Measurements from ENCODE around the gene PACRG.

The PACRG gene

GRCh38 chr6:163324326-163324687 is 596.5 kb downstream of the PACRG start:
- Histone ChIP-seq H4K12ac (ENCODE audit: low read depth, low read length) (no peak overlapping the region), H3K18ac (ENCODE audit: low read length) (no peak overlapping the region)
- no CpG with 5 or more reads among the region's 4 CpGs for WGBS (ENCODE audit: extremely low coverage, insufficient coverage, insufficient read length)

GRCh38 chr6:163324688-163325389 is 597.1 kb downstream of the PACRG start:
- no CpG with 5 or more reads among the region's 10 CpGs for WGBS (ENCODE audit: extremely low coverage, insufficient coverage, insufficient read length)
- H3K9ac ChIP-seq (ENCODE audit: low read length) = no peak overlapping the region
- no peaks in the 10 kb centered on the region for H3K79me2 ChIP-seq (ENCODE audit: control insufficient read depth, insufficient read depth, low read length, poor library complexity)
- H4K8ac ChIP-seq (ENCODE audit: low read depth, low read length) = no peak overlapping the region
- H2BK120ac ChIP-seq (ENCODE audit: insufficient read depth, low read length, poor library complexity) = no peak overlapping the region
- peaks cover 3% of the 10 kb centered on the region for H3K9me3 ChIP-seq (ENCODE audit: insufficient read depth, low read depth, low read length)
- no peak overlapping the region for H3K18ac ChIP-seq (ENCODE audit: low read length)
- H3K27me3 ChIP-seq (ENCODE audit: insufficient read depth, low read length) = no peaks in the 10 kb centered on the region
- H2AFZ ChIP-seq (ENCODE audit: insufficient read depth, low read length, poor library complexity) = no peak overlapping the region
- H3K4me3 ChIP-seq (ENCODE audit: low read depth, low read length) = no peak overlapping the region
- H3K23ac ChIP-seq (ENCODE audit: low read length) = no peak overlapping the region
- H4K91ac ChIP-seq (ENCODE audit: low read depth, low read length) = no peak overlapping the region
- no peaks in the 10 kb centered on the region for H3K4me1 ChIP-seq (ENCODE audit: control insufficient read depth in 1 of 2, insufficient read depth in 2 of 2, low read length in 2 of 2)
- H3K27ac ChIP-seq (ENCODE audit: low read depth, low read length) = no peak overlapping the region
- H2BK5ac ChIP-seq (ENCODE audit: low read depth, low read length, poor library complexity) = no peak overlapping the region
- no peaks in the 10 kb centered on the region for H3K79me1 ChIP-seq (ENCODE audit: low read length)
- H3K36me3 ChIP-seq (ENCODE audit: control insufficient read depth in 1 of 2, insufficient read depth in 2 of 2, low read length in 2 of 2) = no peaks in the 10 kb centered on the region
- H3K4me2 ChIP-seq (ENCODE audit: low read length) = no peak overlapping the region
- H2AK5ac ChIP-seq (ENCODE audit: low read length) = no peak overlapping the region
- DNase-seq = no peak
- H3K14ac ChIP-seq (ENCODE audit: low read length) = no peak overlapping the region
- no peak overlapping the region for H2BK12ac ChIP-seq (ENCODE audit: low read length)
- no peak overlapping the region for H4K12ac ChIP-seq (ENCODE audit: low read depth, low read length)
- no peak overlapping the region for H3K4ac ChIP-seq (ENCODE audit: low read depth, low read length)

More at GRCh38 chr6:163324326-163324687, 596.5 kb downstream of the PACRG start:
- Histone ChIP-seq H3K36me3 (ENCODE audit: control insufficient read depth in 1 of 2, insufficient read depth in 2 of 2, low read length in 2 of 2) (no peaks in the 10 kb centered on the region), H3K4me3 (ENCODE audit: low read depth, low read length) (no peak overlapping the region), H2AK5ac (ENCODE audit: low read length) (no peak overlapping the region), H3K4me2 (ENCODE audit: low read length) (no peak overlapping the region), H3K14ac (ENCODE audit: low read length) (no peak overlapping the region), H4K8ac (ENCODE audit: low read depth, low read length) (no peak overlapping the region), H4K91ac (ENCODE audit: low read depth, low read length) (no peak overlapping the region), H3K79me2 (ENCODE audit: control insufficient read depth, insufficient read depth, low read length, poor library complexity) (no peaks in the 10 kb centered on the region), H3K9ac (ENCODE audit: low read length) (no peak overlapping the region), H3K4me1 (ENCODE audit: control insufficient read depth in 1 of 2, insufficient read depth in 2 of 2, low read length in 2 of 2) (no peaks in the 10 kb centered on the region), H2BK120ac (ENCODE audit: insufficient read depth, low read length, poor library complexity) (no peak overlapping the region), H3K9me3 (ENCODE audit: insufficient read depth, low read depth, low read length) (peaks cover 3% of the 10 kb centered on the region), H2AFZ (ENCODE audit: insufficient read depth, low read length, poor library complexity) (no peak overlapping the region), H3K79me1 (ENCODE audit: low read length) (no peaks in the 10 kb centered on the region), H3K27ac (ENCODE audit: low read depth, low read length) (no peak overlapping the region), H2BK12ac (ENCODE audit: low read length) (no peak overlapping the region), H3K4ac (ENCODE audit: low read depth, low read length) (no peak overlapping the region), H3K27me3 (ENCODE audit: insufficient read depth, low read length) (no peaks in the 10 kb centered on the region), H2BK5ac (ENCODE audit: low read depth, low read length, poor library complexity) (no peak overlapping the region), H3K23ac (ENCODE audit: low read length) (no peak overlapping the region)
- DNase-seq = peak; percentile 55 to 85

- Histone ChIP-seq H3K27me3 (ENCODE audit: insufficient read depth, low read length) (no peaks in the 10 kb centered on the region), H3K4me1 (ENCODE audit: control insufficient read depth in 1 of 2, insufficient read depth in 2 of 2, low read length in 2 of 2) (no peaks in the 10 kb centered on the region), H2BK12ac (ENCODE audit: low read length) (no peak overlapping the region), H3K36me3 (ENCODE audit: control insufficient read depth in 1 of 2, insufficient read depth in 2 of 2, low read length in 2 of 2) (no peaks in the 10 kb centered on the region), H3K27ac (ENCODE audit: low read depth, low read length) (no peak overlapping the region), H4K8ac (ENCODE audit: low read depth, low read length) (no peak overlapping the region), H3K9ac (ENCODE audit: low read length) (no peak overlapping the region), H2BK5ac (ENCODE audit: low read depth, low read length, poor library complexity) (no peak overlapping the region), H3K23ac (ENCODE audit: low read length) (no peak overlapping the region), H2AK5ac (ENCODE audit: low read length) (no peak overlapping the region), H2AFZ (ENCODE audit: insufficient read depth, low read length, poor library complexity) (no peak overlapping the region), H2BK120ac (ENCODE audit: insufficient read depth, low read length, poor library complexity) (no peak overlapping the region), H3K9me3 (ENCODE audit: insufficient read depth, low read depth, low read length) (peaks cover 3% of the 10 kb centered on the region), H4K12ac (ENCODE audit: low read depth, low read length) (no peak overlapping the region), H3K79me1 (ENCODE audit: low read length) (no peaks in the 10 kb centered on the region), H3K14ac (ENCODE audit: low read length) (no peak overlapping the region), H3K18ac (ENCODE audit: low read length) (no peak overlapping the region), H3K4me2 (ENCODE audit: low read length) (no peak overlapping the region), H4K91ac (ENCODE audit: low read depth, low read length) (no peak overlapping the region), H3K79me2 (ENCODE audit: control insufficient read depth, insufficient read depth, low read length, poor library complexity) (no peaks in the 10 kb centered on the region), H3K4ac (ENCODE audit: low read depth, low read length) (no peak overlapping the region), H3K4me3 (ENCODE audit: low read depth, low read length) (no peak overlapping the region)
- no CpG with 5 or more reads among the region's 4 CpGs for WGBS (ENCODE audit: extremely low coverage, insufficient coverage, insufficient read length)
- DNase-seq = no peak
Measured at GRCh38 chr6:163325390-163325784, 597.6 kb downstream of the PACRG start.

DNA sequence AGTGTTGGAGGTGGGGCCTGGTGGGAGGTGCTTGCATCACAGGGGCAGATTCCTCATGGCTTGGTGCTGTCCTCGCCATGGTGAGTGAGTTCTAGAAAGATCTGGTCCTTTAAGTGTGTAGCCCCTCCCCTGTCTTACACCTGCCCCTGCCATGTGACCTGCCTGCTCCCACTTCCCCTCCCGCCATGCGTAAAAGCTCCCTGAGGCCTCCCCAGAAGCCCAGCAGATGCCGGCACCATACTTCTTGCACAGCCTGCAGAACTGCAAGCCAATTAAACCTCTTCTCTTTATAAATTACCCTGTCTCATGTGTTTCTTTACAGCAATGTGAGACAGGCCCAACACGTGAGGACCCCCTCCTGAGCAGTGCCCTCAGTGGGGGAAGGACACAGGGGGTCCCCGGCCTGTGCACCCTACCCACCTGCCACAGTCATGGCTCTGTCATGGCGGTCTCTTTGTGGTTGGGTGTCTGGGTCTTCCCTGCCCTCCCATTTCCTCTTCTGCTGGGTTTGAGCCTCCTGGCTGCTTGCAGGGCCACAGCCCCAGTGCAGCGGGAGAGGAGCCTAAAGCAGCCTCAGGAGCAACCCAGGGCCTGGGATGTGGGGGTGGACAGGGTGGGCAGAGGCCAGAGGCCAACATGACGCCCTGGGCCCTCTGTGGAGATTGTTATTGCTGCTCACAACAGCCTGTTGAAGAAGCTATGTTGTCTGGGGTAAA is 599.5 kb downstream of the PACRG start:
- Histone ChIP-seq H4K12ac (ENCODE audit: low read depth, low read length) (no peak overlapping the region), H3K9me3 (ENCODE audit: insufficient read depth, low read depth, low read length) (peaks cover 3% of the 10 kb centered on the region), H3K27me3 (ENCODE audit: insufficient read depth, low read length) (no peaks in the 10 kb centered on the region), H3K36me3 (ENCODE audit: control insufficient read depth in 1 of 2, insufficient read depth in 2 of 2, low read length in 2 of 2) (no peaks in the 10 kb centered on the region), H4K91ac (ENCODE audit: low read depth, low read length) (no peak overlapping the region), H3K23ac (ENCODE audit: low read length) (no peak overlapping the region), H3K79me1 (ENCODE audit: low read length) (no peaks in the 10 kb centered on the region), H3K14ac (ENCODE audit: low read length) (no peak overlapping the region), H3K79me2 (ENCODE audit: control insufficient read depth, insufficient read depth, low read length, poor library complexity) (no peaks in the 10 kb centered on the region), H2AFZ (ENCODE audit: insufficient read depth, low read length, poor library complexity) (no peak overlapping the region), H3K4me1 (ENCODE audit: control insufficient read depth in 1 of 2, insufficient read depth in 2 of 2, low read length in 2 of 2) (no peaks in the 10 kb centered on the region), H4K8ac (ENCODE audit: low read depth, low read length) (no peak overlapping the region), H3K4ac (ENCODE audit: low read depth, low read length) (no peak overlapping the region), H2BK5ac (ENCODE audit: low read depth, low read length, poor library complexity) (no peak overlapping the region), H3K27ac (ENCODE audit: low read depth, low read length) (no peak overlapping the region), H3K18ac (ENCODE audit: low read length) (no peak overlapping the region), H2BK120ac (ENCODE audit: insufficient read depth, low read length, poor library complexity) (no peak overlapping the region), H3K4me3 (ENCODE audit: low read depth, low read length) (no peak overlapping the region), H3K4me2 (ENCODE audit: low read length) (no peak overlapping the region), H2AK5ac (ENCODE audit: low read length) (no peak overlapping the region), H3K9ac (ENCODE audit: low read length) (no peak overlapping the region), H2BK12ac (ENCODE audit: low read length) (no peak overlapping the region)
- no CpG with 5 or more reads among the region's 9 CpGs for WGBS (ENCODE audit: extremely low coverage, insufficient coverage, insufficient read length)
- no peak for DNase-seq
